ENCODE results near the gene HIVEP2.
A peak's percentile ranks its signal among the peaks of the same experiment; 100 is the strongest.

The HIVEP2 gene

GRCh38 chr6:142726616-142727015 is 218.4 kb downstream of the HIVEP2 start:
- DNase-seq, result no peak

- DNase-seq, result no peak
Observed at GRCh38 chr6:142725024-142725770, 219.8 kb downstream of the HIVEP2 start.

- no peak for DNase-seq
Observed at GRCh38 chr6:142722841-142723240, 222.1 kb downstream of the HIVEP2 start.

DNA sequence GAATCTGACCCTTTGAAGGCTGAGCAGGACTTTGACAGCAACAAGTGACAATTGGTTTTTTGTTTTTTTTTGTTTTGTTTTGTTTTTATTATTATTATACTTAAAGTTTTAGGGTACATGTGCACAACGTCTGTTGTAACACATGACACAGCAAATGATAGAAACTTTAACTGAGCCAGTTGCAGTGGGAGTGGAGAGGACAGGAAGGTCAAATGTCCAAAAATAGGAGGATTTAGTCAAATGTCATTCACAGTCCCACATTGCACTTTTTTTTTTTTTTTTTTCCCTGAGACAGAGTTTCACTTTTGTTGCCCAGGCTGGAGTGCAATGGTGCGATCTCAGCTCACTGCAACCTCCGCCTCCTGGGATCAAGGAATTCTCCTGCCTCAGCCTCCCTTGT is 223.0 kb downstream of the HIVEP2 start:
- DNase-seq, result no peak

DNA sequence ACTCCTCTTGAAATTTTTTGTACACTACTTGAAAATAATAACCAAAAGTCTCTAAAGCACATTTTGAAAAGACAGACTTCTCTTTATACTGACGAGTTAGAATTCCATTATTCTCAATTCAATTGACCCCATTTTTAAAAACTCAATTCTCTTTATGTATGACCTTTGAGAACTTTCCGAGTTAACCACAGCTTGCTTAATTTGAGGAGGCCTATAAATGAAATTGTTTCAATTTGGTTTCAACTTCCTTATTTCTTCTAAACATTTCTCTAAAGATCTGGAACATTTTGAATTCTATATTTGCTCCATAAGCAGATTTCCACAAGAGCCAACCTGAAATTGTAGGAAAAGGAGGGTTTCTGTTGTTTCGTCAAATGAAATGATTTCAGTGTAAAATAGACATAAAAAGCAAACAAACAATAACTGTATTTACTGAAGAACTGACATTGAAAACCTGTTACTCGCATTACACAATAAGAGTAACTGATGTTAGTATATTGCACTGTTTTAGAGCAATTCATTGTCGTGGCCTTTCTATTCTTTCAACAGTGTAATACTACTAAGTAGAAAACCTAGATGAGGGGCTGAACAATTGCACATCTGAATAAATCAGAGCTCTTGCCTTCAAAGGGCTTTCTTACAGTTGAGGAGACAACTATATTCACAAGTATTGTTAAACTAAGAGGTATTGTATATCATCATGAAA is 223.6 kb downstream of the HIVEP2 start:
- peak; percentile 33 for DNase-seq

GRCh38 chr6:142718667-142719191 is 226.2 kb downstream of the HIVEP2 start:
- no peak for DNase-seq

- no peak for DNase-seq
Observed at GRCh38 chr6:142716097-142716496, 228.9 kb downstream of the HIVEP2 start.

DNA sequence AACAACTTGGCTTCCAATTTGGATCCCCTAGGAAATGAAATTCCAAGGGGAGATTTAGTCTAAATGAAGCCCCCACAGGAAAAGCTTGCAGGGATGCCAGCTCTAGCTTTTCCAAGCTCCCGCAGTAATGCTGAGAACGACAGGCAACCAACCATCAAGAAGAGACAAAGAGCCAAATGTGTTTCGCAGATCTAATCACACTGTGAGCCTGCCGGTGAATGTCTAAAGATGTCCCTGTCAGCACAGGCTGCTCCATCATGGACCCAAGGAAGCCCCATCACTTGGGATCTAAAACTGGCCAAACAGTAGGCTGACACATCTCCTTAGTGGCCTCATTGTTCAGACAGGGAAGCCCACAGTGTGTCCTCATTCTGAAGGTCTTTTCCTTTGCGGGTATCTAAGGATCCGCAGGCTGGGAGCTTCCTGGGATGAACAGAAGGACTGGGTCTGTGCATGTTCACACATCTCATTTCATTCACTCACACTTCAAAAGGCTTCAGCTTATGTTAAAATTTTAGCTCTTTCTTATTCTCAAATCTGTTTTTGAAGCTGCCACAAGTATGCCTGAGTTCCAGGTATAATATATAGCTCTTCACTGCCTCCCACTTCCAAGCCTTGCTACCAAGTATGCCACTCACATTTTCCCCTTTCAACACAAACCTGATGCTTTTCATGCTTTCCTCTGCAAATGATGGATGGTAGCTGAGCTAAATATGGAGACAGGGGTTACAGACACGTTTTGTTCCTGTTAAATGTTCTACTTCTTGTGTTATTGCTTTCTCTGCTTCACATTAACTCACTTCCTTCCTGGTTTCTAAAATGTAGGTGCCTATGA is 229.8 kb downstream of the HIVEP2 start:
- DNase-seq, result no peak

DNA sequence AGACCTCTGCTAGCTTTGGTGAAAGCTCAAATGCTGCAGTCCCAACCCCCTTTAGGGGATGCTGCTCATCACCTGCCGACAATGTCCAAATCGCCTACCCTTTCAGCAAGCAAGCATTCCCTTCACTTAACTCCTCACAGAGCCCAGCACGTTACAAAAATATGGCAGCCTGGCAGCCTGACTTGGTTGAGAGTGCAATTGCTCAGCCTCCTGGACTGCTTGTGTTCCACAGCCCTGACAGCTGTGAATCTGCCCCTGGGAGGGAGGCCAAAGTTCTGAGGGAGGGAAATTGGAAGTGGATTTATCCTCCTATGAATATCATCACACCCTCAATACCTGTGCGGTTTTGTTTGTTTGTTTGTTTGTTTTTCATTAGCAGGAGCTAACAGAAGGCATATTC is 231.0 kb downstream of the HIVEP2 start:
- no peak for DNase-seq

GRCh38 chr6:142712231-142712630 is 232.7 kb downstream of the HIVEP2 start:
- DNase-seq, result no peak

GRCh38 chr6:142708651-142709050 is 236.3 kb downstream of the HIVEP2 start:
- no peak for DNase-seq

- DNase-seq, result no peak
Observed at GRCh38 chr6:142707255-142707654, 237.7 kb downstream of the HIVEP2 start.

- no peak for DNase-seq
Observed at GRCh38 chr6:142706210-142706609, 238.8 kb downstream of the HIVEP2 start.

- peak; percentile 19 for DNase-seq
Observed at GRCh38 chr6:142705054-142705453, 239.9 kb downstream of the HIVEP2 start.

GRCh38 chr6:142702501-142703460 is 242.2 kb downstream of the HIVEP2 start:
- DNase-seq, result peak; percentile 52
